ENCODE data around the gene HNRNPH1. TPM values are rescaled to one million over a fixed set of nuclear protein-coding genes. Genes with fewer than 3 reads are reported as not detected.
"Not testable (repeated sequence)": the region's sequence is repeated elsewhere in the genome, so short reads cannot be mapped to it uniquely, and the experiment has no call there.

The HNRNPH1 gene, protein sequence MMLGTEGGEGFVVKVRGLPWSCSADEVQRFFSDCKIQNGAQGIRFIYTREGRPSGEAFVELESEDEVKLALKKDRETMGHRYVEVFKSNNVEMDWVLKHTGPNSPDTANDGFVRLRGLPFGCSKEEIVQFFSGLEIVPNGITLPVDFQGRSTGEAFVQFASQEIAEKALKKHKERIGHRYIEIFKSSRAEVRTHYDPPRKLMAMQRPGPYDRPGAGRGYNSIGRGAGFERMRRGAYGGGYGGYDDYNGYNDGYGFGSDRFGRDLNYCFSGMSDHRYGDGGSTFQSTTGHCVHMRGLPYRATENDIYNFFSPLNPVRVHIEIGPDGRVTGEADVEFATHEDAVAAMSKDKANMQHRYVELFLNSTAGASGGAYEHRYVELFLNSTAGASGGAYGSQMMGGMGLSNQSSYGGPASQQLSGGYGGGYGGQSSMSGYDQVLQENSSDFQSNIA
- 416 TPM for polyA plus RNA-seq (2013, experiment 1 of 2; ENCODE audit: insufficient read length)
- polyA plus RNA-seq (2013, experiment 2 of 2; ENCODE audit: insufficient read length) = 422 TPM

DNA sequence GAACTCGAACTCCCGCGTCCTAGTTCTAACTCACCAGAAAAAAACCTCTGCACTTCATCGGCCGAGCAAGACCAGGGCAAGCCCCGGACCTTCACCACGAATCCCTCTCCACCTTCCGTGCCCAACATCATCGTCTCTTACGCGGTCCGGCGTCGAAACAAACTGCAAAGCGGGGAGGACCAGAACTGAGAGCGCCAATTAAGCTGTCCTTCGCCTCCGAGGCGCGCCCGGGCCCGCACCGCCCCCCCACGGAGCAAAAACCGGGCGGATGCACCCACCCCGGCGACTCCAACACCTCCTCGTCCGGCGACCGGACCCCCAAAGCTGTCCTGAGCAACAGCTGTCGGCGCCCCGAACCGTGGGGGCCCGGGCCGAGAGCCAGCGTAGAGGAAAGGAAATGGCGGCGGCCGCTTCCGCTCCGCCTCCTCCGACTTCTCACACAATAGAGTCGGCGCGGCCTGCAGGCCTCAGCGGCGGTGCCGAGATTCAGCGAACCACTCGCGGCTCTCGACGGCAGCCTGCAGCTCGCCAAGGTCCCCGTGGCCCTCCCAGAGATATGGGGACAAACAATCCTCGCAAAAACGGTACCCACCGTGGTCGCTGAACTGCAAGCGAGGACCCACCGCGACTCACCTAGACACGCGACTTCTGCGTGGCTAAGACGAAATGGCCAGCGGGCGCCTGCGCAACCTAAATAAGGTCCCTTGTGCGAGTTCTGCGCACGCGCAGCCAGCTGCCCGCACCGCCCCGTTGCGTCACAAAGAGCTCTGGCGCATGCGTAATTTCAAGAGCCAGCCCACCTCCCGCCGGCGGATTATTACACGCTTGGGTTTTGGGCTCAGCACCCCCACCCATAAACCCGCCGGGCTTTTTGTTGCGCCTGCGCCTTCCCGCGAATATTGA, at the start of gene HNRNPH1:
Gene HNRNPH1 (minus strand): TSS at position 669 of the 903 bp plus-strand sequence. CDS start 538 bp downstream, at position 131.
- peak; percentile 99 for DNase-seq

DNA sequence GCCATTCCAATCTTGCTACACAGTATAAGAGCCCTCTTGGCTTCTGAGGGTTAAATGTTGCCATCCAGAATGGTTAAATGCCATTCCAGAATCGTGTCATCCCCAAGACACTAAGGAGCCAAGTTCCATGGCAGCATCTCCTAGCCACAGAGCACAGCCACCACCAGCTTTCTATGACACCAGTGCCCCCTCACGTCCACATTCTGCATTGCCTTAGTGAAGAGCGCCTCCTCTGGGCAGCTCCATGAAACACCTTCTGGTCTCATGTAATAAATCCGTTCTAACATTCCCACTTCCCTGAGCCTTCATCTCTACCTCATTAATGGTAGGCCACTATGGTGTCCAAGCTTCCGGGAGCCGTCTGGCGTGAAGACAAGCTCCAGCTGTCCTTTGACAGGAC, 44.9 kb upstream of the HNRNPH1 start:
- DNase-seq = peak; percentile 53

DNA sequence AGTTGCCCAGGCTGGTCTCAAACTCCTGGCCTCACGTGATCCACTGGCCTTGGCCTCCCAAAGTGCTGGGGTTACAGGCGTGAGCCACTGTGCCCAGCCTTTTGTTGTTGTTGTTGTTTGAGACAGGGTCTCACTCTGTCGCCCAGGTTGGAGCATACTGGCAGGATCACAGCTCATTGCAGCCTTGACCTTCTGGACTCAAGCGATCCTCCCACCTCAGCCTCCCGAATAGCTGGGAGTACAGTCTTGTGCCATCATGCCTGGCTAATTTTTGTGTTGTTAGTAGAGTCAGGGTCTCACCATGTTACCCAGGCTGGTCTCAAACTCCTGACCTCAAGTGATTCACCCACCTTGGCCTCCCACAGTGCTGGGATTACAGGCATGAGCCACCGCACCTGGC, 38.2 kb upstream of the HNRNPH1 start:
- not testable (repeated sequence) for DNase-seq

DNA sequence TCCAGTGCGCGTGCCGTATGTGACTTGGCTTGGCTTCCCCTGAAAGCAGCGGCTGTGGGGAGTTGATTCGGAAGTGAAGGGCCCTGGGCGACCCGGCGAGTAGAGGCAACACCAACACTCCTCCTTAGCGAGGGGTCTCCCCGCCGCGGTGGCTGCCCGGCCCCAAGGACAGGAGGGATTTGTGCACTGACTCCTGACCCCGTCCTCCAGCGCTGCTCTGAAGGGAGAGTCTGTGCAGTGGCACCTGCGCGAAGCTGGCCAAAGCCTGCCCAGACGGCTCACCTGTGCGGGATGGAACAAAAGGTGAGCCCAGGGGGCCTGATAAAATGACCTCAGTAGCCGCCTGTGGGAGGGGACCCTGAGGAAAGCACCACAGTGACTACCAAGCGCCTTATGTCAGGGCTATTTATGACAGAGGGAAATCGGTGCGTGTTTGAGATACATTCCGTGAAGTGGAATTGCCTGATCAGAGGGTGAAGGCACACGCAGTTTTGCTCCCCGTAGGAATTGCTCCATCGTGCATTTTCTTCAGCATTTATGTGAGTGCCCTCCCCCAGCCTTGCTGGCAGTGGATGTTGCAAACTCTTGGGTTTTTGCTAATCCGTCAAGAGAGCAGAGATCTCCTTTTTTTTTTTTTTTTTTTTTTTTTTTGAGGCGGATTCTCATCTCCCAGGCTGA, 34.8 kb upstream of the HNRNPH1 start:
- peak; percentile 32 for DNase-seq

DNA sequence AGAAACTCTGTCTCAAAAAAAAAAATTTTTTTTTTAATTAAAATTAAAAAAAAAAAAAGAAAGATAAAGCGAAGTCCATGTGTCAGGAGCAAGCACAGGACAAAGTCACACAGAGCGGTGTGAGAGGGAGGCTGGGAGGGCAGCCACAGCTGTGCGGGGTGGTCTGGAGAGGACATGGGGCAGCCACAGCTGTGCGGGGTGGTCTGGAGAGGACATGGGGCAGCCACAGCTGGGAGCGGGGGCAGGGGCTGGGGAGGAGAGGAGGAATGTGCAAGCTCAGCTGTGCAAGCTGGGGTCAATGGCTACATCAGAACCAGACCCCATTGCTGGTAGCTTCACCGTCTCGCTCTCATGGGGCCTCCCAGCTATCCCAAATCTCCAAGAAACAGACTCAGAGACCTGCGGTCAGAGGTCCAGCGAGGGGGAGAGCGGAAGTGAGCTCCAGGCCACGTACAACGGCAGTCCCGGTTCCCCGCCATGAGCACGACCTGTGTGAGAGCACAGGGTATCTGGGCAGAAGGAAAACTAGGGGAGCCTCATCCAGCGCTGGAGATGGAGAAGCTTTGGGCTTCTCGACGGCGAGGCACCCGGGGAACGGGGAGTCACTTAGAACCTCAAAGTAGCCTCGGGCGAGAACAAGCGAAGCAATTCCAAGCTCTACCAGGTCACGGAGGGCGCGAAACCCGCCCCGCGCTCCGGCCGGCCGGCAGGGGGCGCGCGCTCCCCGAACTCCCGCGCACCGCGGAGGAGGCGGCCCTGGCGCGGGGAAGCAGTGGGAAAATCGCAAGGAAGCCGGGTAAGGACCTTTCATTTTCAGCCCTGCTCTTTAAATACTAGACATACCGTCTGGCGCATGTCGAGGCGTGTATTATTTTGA, 34.1 kb upstream of the HNRNPH1 start:
- not testable (repeated sequence) for DNase-seq

DNA sequence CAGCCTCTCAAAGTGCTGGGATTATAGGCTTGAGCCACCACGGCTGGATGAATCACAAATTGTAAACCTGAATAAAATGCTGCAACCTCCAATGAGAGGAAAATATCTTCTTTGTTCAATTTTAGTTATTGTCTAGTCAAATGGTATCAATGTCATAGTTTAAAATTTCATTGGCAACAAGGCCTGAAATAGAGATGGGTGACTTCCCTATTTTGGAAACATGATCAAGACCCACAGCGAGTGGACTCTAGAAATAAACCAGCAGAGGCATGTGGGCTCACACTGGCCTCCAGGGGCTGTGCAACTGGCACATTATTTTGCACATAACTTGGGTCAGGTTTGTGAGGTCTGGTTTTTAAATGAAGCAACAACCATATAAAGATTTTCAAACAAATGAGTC, 29.7 kb upstream of the HNRNPH1 start:
- DNase-seq = not testable (repeated sequence)

DNA sequence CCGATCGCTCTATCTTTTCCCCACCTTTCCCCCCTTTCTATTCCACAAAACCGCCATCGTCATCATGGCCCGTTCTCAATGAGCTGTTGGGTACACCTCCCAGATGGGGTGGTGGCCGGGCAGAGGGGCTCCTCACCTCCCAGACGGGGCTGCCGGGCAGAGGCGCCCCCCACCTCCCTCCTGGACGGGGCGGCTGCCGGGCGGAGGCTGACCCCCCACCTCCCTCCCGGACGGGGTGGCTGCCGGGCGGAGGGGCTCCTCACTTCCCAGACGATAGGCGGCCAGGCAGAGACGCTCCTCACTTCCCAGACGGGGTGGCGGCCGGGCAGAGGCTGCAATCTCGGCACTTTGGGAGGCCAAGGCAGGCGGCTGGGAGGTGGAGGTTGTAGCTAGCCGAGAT, 26.8 kb upstream of the HNRNPH1 start:
- not testable (repeated sequence) for DNase-seq

DNA sequence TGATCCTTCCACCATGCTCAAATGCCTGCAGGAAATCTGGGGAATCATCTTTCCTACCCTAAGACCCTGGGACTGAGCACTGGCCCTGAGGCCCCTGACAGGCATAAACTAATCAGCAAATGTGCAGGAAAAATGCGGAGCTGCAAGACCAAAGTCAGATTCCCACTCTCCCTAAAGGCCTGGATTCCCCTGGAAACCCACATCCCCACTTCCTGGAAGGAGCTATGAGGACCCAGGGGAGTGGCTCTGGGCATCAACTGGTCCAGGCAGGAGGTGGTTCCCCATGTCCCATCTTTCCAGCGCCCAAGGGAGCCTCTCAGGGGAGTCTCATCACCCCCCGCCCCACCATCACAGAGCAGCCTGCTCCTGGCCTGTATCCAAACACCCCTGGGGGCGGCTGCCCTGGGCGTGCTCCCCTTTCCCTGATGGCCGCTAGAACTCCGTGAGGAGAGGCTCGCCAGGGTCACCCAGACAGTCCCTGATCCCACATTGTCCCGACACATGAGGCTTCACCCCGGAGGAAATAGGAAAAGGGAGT, 25.8 kb upstream of the HNRNPH1 start:
- DNase-seq = not testable (repeated sequence)

DNA sequence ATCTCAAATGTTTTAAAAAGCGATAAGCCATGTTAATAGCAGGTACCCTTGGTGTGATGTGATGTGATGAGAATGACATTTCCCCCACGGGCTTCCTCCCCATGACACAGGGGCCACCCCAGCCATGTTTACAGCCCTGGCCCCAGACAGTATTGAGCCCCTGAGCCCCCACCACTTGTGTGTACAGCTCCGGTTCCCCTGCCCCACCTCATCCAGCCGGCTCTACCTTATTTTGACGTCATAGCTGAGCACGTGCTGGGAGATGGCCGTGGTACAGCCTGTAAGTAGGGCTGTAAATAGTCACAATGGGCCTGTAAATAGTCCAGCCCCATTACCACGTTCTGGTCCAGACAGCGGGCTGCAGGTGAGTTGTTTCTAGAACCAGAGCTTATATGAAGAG, 24.9 kb upstream of the HNRNPH1 start:
- no peak for DNase-seq

DNA sequence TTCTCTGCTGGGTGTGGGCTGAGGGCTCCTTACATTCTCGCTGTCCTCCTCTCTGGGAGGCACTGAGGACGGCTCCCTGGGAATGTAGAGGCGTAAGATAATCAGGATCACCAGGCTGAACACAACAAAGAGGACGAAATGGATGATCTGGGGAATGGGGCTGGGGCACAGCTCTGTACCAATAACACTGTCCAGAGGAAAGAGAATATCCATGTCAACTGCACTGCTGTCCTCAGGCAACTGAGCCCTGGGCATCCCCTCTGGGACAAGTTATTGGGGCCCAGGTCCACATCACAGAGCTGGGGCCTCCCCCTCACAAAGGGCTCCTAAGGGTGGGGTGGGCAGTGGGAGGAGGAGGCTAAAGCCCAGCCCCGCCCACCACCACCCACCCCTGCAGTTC, 21.3 kb upstream of the HNRNPH1 start:
- DNase-seq = not testable (repeated sequence)

DNA sequence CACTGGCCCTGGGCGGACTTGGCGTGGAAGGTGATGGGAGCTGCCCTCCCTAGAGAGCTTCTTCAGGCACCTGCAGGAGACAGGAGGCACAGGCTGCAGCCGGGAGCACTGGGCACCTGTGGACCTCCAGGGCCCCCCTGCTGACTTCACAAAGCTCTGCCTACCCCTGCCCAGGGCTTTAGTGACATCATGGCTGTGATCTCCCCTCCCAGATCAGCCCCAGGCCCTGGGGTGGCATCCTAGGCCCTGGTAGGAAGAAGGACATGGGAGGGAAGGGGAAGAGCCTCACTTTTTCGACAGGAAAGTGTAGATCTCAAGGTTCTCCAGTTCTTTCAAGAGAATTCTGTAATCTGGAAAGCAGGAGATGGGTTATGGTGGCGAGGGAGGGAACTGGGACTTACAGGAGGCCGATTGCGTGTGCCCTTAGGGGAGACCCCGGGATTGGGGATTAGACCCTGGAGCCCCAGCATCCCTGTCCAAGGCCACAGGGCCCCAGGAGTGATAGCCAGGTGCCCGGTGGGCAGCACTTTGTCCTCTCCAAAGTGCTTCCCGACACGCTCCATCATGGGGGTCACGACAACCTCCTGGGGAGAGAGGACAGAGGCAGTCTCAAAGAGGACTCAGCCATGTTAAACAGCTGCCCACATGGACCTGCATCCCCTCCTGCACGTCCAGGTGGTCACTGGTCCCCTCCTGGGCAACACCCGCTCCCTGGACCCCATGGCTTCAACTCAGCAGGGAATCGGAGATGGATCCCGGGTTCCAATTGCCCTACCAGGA, 19.9 kb upstream of the HNRNPH1 start:
- not testable (repeated sequence) for DNase-seq

DNA sequence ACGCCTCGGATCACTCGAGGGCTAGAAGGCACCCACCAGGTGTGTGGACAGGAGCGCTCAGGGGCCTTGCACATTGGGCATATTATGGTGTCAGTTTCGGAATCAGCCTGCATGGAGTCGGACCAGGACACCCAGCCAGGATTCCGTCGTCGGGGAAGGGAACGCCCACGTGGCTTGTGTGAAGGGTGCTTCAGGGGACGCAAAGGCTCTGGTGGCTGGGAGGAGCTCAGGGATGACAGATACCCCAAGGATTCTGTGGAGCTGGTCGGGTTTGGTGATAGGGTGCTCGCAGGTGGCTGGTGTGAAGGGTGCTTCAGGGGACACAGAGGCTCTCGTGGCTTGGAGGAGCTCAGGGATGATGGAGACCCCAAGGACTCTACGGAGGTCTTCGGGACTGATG, 19.2 kb upstream of the HNRNPH1 start:
- not testable (repeated sequence) for DNase-seq

DNA sequence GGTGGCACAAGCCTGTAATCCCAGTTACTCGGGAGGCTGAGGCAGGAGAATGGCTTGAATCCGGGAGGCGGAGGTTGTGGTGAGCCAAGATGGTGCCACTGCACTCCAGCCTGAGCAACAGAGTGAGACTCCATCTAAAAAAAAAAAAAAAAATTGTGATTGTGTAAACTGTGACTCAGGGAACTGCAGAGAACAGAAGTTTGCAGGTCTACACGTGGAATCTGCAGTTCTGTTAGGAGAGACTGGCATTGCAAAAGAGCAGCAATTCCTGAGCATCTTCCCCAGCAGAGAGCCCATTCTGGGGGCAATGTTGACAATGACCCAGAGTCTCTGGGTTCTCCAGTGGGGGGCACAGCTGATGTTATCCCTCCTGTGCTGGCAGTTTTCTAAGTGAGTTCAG, 18.3 kb upstream of the HNRNPH1 start:
- not testable (repeated sequence) for DNase-seq

DNA sequence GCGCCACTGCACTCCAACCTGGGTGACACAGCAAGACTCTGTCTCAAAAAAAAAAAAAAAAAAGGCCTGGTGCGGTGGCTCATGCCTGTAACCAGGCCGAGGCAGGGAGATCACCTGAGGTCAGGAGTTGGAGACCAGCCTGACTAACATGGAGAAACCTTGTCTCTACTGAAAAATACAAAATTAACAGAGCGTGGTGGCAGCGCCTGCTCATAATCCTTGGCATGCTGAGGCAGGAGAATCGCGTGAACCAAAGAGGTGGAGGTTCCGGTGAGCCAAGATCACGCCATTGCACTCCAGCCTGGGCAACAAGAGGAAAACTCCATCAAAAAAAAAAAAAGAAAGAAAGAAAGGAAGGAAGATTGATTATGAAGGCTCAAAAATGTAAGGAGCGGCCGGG, 15.8 kb upstream of the HNRNPH1 start:
- DNase-seq = not testable (repeated sequence)

DNA sequence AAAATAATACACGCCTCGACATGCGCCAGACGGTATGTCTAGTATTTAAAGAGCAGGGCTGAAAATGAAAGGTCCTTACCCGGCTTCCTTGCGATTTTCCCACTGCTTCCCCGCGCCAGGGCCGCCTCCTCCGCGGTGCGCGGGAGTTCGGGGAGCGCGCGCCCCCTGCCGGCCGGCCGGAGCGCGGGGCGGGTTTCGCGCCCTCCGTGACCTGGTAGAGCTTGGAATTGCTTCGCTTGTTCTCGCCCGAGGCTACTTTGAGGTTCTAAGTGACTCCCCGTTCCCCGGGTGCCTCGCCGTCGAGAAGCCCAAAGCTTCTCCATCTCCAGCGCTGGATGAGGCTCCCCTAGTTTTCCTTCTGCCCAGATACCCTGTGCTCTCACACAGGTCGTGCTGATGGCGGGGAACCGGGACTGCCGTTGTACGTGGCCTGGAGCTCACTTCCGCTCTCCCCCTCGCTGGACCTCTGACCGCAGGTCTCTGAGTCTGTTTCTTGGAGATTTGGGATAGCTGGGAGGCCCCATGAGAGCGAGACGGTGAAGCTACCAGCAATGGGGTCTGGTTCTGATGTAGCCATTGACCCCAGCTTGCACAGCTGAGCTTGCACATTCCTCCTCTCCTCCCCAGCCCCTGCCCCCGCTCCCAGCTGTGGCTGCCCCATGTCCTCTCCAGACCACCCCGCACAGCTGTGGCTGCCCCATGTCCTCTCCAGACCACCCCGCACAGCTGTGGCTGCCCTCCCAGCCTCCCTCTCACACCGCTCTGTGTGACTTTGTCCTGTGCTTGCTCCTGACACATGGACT, 11.1 kb upstream of the HNRNPH1 start:
- DNase-seq = not testable (repeated sequence)

DNA sequence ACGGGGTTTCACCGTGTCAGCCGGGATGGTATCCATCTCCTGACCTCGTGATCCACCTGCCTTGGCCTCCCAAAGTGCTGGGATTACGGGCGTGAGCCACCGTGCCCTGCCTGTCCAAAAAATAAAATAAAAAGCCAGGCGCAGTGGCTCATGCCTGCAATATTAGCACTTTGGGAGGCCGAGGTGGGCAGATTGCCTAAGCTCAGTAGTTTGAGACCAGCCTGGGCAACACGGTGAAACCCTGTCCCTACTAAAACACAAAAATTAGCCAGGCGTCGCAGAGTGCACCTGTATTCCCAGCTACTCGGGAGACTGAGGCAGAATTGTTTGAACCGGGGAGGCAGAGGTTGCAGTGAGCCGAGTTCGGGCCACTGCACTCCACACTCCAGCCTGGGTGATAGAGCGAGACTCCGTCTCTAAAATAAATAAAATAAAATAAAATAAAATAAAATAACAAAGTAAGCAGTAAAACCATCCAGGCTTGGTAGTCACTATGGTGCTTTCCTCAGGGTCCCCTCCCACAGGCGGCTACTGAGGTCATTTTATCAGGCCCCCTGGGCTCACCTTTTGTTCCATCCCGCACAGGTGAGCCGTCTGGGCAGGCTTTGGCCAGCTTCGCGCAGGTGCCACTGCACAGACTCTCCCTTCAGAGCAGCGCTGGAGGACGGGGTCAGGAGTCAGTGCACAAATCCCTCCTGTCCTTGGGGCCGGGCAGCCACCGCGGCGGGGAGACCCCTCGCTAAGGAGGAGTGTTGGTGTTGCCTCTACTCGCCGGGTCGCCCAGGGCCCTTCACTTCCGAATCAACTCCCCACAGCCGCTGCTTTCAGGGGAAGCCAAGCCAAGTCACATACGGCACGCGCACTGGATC, 10.3 kb upstream of the HNRNPH1 start:
- DNase-seq = not testable (repeated sequence)

DNA sequence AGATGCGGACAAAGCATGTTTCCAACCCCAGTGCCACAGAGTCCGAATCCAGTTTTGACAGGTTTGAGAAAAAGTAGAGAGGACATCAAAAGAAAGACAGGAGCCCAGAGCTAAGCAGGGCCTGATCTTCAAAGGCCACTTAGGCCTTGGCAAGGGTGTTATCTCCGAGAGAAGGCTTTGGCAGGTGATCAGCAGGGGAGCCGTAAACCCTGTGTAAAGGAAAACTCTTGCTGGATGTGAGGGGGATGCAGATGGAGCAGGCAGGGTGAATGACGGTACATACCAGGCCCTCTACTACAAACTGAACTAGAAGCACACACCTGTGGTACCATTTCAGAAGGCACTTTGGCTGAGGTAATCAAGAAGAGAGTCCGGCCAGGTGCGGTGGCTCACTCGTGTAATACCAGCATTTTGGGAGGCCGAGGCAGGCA, 1.4 kb upstream of the HNRNPH1 start:
- DNase-seq = no peak
